Esophagus (tissue), 2 donors: ENCODE data around the gene RNASE13. TPM values are rescaled to one million over a fixed set of nuclear protein-coding genes. Genes with fewer than 3 reads are reported as not detected.

ENCODE experiments used
- H3K27ac ChIP-seq, 2 donors: one replicate each; pipeline ENCODE4 v1.5.1; 2013; ENCODE audit warnings: low read depth in 2 of 2, mild to moderate bottlenecking in 2 of 2, inconsistent platforms in 1 of 2, low read length in 1 of 2, moderate library complexity in 1 of 2
- H3K27me3 ChIP-seq, 2 donors: one replicate each; pipeline ENCODE4 v1.6.1; 2013; ENCODE audit warnings: low read length in 2 of 2, control low read depth in 1 of 2, mild to moderate bottlenecking in 1 of 2; ENCODE audit not compliant: insufficient read depth in 2 of 2, control insufficient read depth in 1 of 2
- H3K36me3 ChIP-seq, 2 donors: one replicate each; pipeline ENCODE4 v1.6.1; 2013; ENCODE audit warnings: low read length in 1 of 2; ENCODE audit not compliant: control insufficient read depth in 2 of 2, insufficient read depth in 2 of 2
- H3K4me1 ChIP-seq, 2 donors: one replicate each; pipeline ENCODE4 v1.6.1; 2013; ENCODE audit warnings: low read length in 1 of 2; ENCODE audit not compliant: control insufficient read depth in 2 of 2, insufficient read depth in 2 of 2
- H3K4me3 ChIP-seq, 2 donors: one replicate each; pipeline ENCODE4 v1.5.1; 2013; ENCODE audit warnings: low read length in 2 of 2, mild to moderate bottlenecking in 2 of 2, low read depth in 1 of 2, moderate library complexity in 1 of 2
- H3K9me3 ChIP-seq, 2 donors: one replicate each; pipeline ENCODE4 v1.6.1; 2013; ENCODE audit warnings: mild to moderate bottlenecking in 2 of 2, low read depth in 1 of 2, low read length in 1 of 2, moderate library complexity in 1 of 2; ENCODE audit not compliant: control insufficient read depth in 2 of 2, insufficient read depth in 1 of 2
- WGBS, 2 donors: extraction: QIAGEN DNeasy Blood & Tissue Kit; methylation state at CpG; one replicate each; pipeline ENCODE4 v1.1.7; 2013; 5-methylcytosine and 5-hydroxymethylcytosine counted together
- polyA plus RNA-seq, 2 donors: library from polyadenylated mRNA; stranded (reverse); fragments of 200-250 nt; gene quantifications; one replicate each; pipeline ENCODE4 v1.2.3, GENCODE V29; 2013
- donor health status: healthy with polysubstance abuse.
- donor health status: Bipolar disorder and iron deficiency.

Gene RNASE13
- polyA plus RNA-seq: not detected

GRCh38 chr14:21034707-21035106 is at the start of gene RNASE13:
TSS of gene RNASE13 (minus strand) at chr14:21034807. CDS start at chr14:21034288, 519 bp downstream.
- Histone ChIP-seq H3K36me3 (no peaks in the 10 kb centered on the region), H3K4me1 (peaks cover 0 to 6% of the 10 kb centered on the region in 2 donors), H3K27me3 (no peaks in the 10 kb centered on the region), H3K9me3 (no peaks in the 10 kb centered on the region), H3K4me3 (no peak within 1 kb of the TSS), H3K27ac (no peak within 1 kb of the TSS)
- 79 to 84% methylated on average over 5 of the region's 5 CpGs for WGBS, 2 donors

- Histone ChIP-seq H3K36me3 (peaks cover 3 to 10% of the 10 kb centered on the region in 2 donors), H3K4me3 (no peak overlapping the region)
Observed at GRCh38 chr14:21084396-21084795, 49.8 kb upstream of the RNASE13 start.

GRCh38 chr14:21083565-21084325 is 49.1 kb upstream of the RNASE13 start:
- Histone ChIP-seq H3K36me3 (peaks cover 0 to 10% of the 10 kb centered on the region in 2 donors), H3K27ac (no peak overlapping the region), H3K9me3 (no peaks in the 10 kb centered on the region), H3K4me1 (no peaks in the 10 kb centered on the region), H3K27me3 (no peaks in the 10 kb centered on the region), H3K4me3 (no peak overlapping the region)
- 82 to 83% methylated on average over 11 of the region's 11 CpGs for WGBS, 2 donors

More at GRCh38 chr14:21084396-21084795, 49.8 kb upstream of the RNASE13 start:
- Histone ChIP-seq H3K9me3 (no peaks in the 10 kb centered on the region), H3K4me1 (no peaks in the 10 kb centered on the region), H3K27ac (no peak overlapping the region), H3K27me3 (no peaks in the 10 kb centered on the region)
- 84 to 96% methylated on average over 2 of the region's 2 CpGs for WGBS, 2 donors

GRCh38 chr14:21081521-21082142 is 47.0 kb upstream of the RNASE13 start:
- no peaks in the 10 kb centered on the region for H3K27me3 ChIP-seq
- 86 to 93% methylated on average over 28 to 30 of the region's 30 CpGs for WGBS, 2 donors
- H3K4me1 ChIP-seq: no peaks in the 10 kb centered on the region
- H3K36me3 ChIP-seq: peaks cover 0 to 10% of the 10 kb centered on the region in 2 donors
- H3K9me3 ChIP-seq: no peaks in the 10 kb centered on the region
- H3K27ac ChIP-seq: no peak overlapping the region
- no peak overlapping the region for H3K4me3 ChIP-seq

GRCh38 chr14:21078726-21079125 is 44.1 kb upstream of the RNASE13 start:
- 79 to 82% methylated on average over 10 of the region's 10 CpGs for WGBS, 2 donors
- Histone ChIP-seq H3K4me3 (no peak overlapping the region), H3K36me3 (peaks cover 0 to 7% of the 10 kb centered on the region in 2 donors), H3K27ac (no peak overlapping the region), H3K9me3 (no peaks in the 10 kb centered on the region), H3K27me3 (no peaks in the 10 kb centered on the region), H3K4me1 (no peaks in the 10 kb centered on the region)

- Histone ChIP-seq H3K27me3 (no peaks in the 10 kb centered on the region), H3K4me3 (no peak overlapping the region), H3K9me3 (no peaks in the 10 kb centered on the region), H3K27ac (no peak overlapping the region), H3K4me1 (no peaks in the 10 kb centered on the region), H3K36me3 (peaks cover 0 to 7% of the 10 kb centered on the region in 2 donors)
- 87 to 88% methylated on average over 5 of the region's 5 CpGs for WGBS, 2 donors
Observed at GRCh38 chr14:21078287-21078686, 43.7 kb upstream of the RNASE13 start.

- Histone ChIP-seq H3K4me3 (no peak overlapping the region), H3K27ac (no peak overlapping the region), H3K27me3 (no peaks in the 10 kb centered on the region), H3K9me3 (no peaks in the 10 kb centered on the region), H3K36me3 (peaks cover 0 to 7% of the 10 kb centered on the region in 2 donors), H3K4me1 (no peaks in the 10 kb centered on the region)
- WGBS, 2 donors: 79 to 85% methylated on average over 2 of the region's 2 CpGs
Observed at GRCh38 chr14:21077672-21078071, 43.1 kb upstream of the RNASE13 start.

- H3K4me3 ChIP-seq: no peak overlapping the region
- no peaks in the 10 kb centered on the region for H3K36me3 ChIP-seq
- H3K27ac ChIP-seq: no peak overlapping the region
- no peaks in the 10 kb centered on the region for H3K27me3 ChIP-seq
- no peaks in the 10 kb centered on the region for H3K4me1 ChIP-seq
- no peaks in the 10 kb centered on the region for H3K9me3 ChIP-seq
- 88 to 91% methylated on average over 9 of the region's 9 CpGs for WGBS, 2 donors
Observed at GRCh38 chr14:21075719-21076437, 41.3 kb upstream of the RNASE13 start.

- Histone ChIP-seq H3K27ac (no peak overlapping the region), H3K9me3 (no peaks in the 10 kb centered on the region), H3K4me1 (no peaks in the 10 kb centered on the region), H3K36me3 (no peaks in the 10 kb centered on the region), H3K27me3 (no peaks in the 10 kb centered on the region), H3K4me3 (no peak overlapping the region)
- 86 to 90% methylated on average over 22 to 26 of the region's 26 CpGs for WGBS, 2 donors
Observed at GRCh38 chr14:21074398-21075272, 40.0 kb upstream of the RNASE13 start.
